ENCODE results near the gene TCP11X1.
"Not testable (repeated sequence)": the region's sequence is repeated elsewhere in the genome, so short reads cannot be mapped to it uniquely, and the experiment has no call there.

TCP11X1 gene

DNA sequence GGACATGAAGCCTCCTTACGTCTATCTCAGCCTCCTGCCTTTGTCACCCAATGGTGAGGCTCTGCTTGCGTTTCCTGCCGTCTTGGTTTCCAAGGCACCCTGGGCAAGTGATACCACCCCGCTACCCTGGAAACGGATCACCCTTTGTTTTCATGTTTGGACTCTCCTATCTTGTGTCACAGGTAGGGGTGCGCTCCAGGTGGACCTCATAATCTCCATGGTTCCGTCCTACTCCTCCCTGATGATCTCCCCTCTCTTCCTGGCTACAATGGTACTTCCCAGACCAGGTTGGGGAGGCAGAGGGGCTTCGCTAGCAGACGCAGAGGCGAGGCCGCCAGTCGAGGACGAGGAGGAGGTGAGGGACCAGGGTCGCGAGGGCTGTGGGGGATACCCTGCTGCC is at the start of gene TCP11X1:
TCP11X1 (plus strand) TSS at position 316 of the 400 bp plus-strand sequence.
- not testable (repeated sequence) for DNase-seq (ENCODE audit: low read depth)

DNA sequence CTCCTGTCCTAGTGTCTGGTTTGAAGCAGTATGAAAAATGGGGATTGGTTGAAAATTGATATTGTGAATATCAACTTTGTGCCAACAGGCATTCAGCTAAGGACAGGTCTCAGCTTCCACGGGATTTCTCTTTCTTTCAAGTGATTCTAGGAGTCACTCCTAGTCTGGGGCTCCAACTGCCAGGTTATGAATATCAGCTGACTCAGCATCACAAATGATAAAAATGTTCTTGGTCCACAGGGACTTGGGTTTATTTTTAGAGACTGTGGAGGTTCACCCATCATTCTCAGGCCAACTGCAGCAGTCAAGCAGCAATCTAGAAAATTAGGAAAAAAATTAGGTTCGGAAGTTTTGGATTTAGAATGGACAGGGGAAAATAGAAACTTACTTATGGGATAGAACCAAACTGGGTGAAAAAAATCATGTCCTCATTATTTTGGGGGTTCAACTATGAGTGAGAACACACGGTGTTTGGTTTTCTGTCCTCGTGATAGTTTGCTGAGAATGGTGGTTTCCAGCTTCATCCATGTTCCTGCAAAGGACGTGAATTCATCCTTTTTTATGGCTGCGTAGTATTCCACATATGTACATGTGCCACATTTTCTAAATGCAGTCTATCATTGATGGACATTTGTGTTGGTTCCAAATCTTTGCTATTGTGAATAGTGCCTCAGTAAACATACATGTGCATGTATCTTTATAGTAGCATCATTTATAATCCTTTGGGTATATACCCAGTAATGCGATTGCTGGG is 29.0 kb upstream of the TCP11X1 start:
- no peak for DNase-seq (ENCODE audit: low read depth)

DNA sequence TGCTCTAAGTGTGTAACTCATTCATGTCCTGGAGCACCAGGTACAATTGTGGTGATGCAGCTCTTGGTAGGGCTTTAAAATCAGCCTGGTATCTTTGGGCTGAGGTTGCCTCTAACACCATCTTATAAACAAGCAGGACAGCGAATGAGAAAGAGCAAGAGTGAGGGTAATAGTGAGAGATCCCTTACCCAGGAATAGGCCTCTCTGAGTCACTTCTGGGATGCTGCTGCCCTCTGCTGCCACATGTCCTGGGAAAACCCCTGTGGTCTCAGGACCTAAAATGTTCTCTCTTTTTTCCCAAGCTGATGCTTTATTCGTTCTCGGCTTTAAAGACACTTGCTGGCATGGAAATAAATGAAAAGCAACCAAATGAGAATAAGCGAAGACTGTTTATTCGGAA is 7.2 kb upstream of the TCP11X1 start:
- not testable (repeated sequence) for DNase-seq (ENCODE audit: low read depth)

DNA sequence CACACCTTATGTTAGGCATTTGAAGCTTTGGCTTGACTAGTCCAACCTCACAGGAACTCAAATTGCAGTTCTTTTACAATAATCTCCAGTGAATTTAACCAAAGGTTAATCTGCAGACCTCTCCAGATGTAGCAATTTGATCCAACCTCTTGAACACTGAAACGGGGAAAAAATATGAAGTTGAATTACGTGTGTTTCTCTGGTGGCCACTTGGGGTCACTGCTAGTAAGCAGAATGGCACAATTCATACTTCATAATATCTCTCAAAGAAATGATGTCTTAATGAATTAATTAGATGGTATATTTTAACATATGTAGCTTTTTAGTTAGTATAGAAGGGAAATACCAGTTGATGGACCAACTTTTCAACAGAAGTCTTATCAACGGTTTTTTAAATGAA is 1.4 kb downstream of the TCP11X1 start:
- DNase-seq (ENCODE audit: low read depth), result not testable (repeated sequence)

DNA sequence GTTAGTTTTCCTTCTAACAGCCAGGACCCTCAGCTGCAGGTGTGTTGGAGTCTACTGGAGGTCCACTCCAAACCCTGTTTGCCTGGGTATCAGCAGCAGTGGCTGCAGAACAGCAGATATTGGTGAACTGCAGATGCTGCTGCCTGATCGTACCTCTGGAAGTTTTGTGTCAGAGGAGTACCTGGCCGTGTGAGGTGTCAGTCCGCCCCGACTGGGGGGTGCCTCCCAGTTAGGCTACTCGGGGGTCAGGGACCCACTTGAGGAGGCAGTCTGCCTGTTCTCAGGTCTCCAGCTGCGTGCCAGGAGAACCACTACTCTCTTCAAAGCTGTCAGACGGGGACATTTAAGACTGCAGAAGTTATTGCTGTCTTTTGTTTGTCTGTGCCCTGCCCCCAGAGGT is 20.6 kb downstream of the TCP11X1 start:
- not testable (repeated sequence) for DNase-seq (ENCODE audit: low read depth)

DNA sequence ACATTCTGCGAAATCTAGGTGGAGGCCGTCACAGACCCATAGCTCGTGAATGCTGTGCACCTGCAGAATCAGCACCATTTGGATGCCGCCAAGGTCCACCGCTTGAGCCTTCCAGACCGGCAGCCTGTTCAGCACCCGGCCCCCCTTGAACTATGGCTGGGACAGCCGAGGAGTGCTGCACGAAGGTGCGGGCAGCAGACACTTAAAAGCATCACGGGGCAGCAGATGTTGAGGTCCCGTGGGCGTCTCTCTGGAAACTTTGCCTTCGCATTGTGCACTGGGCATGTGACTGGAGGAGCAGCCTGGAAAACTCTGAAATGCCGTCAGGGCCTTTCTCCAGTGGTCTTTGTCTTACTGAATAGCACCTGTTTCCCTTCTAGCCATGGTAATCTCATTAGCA is 25.2 kb downstream of the TCP11X1 start:
- not testable (repeated sequence) for DNase-seq (ENCODE audit: low read depth)

DNA sequence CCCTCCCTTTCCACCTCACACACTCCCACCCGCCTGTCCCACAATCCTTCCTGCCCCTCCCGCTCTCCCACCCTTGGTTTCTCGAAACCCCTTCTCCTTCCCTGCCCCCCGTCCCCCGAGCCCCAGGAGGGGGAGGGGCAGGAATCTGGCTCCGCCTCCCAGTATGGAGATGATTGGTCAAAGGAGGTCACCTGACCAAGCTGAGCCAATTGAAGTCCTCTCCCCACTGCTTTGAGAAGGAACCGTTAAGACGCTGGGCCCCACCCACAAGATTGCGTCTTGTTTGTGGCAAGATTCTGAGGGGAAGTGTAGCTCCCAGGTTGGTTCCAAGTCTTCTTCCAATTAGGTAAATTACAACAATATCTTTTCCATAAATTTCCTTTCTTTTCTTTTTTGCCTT is 31.8 kb downstream of the TCP11X1 start, which contains the start of gene NXF2:
NXF2 (plus strand) TSS at position 275 of the 400 bp plus-strand sequence. CDS start 59,912 bp downstream, outside the sequence.
- not testable (repeated sequence) for DNase-seq (ENCODE audit: low read depth)

DNA sequence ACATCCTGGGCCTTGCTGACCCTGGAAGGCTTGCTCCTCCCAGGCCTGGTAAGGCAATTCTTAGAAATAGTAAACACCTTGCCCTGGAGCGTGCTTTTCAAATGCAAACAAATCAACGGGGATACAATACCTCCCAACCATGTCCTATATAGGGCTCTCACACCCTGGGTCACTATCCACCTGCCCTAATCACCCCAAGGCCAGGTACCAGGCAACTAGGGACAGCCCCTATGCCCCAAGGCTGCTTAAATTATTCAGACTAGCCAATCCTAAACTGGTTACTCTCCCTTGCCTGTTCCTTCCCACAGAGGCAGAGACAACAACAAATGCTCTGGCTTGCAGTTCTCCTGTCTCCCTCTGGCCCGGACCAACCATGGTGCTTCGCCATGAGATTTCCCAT is 57.1 kb downstream of the TCP11X1 start:
- DNase-seq (ENCODE audit: low read depth), result not testable (repeated sequence)

Measured in GM04504 (cell line).